HepG2 (cell line): ENCODE data around the gene GBP4. TPM values are rescaled to one million over a fixed set of nuclear protein-coding genes. Genes with fewer than 3 reads are reported as not detected.
"Not testable (repeated sequence)": the region's sequence is repeated elsewhere in the genome, so short reads cannot be mapped to it uniquely, and the experiment has no call there.

Source experiments
- ATAC-seq: fragments of 200-7000 bp; cut with Tn5 transposase; 3 replicates; pipeline ENCODE4 v1.9.1; 2020; ENCODE audit warnings: mild to moderate bottlenecking, moderate library complexity
- BruUV-seq: library from RNA; stranded (reverse); fragments of 400-500 nt; replicated peaks from 2 replicates; lab custom pipeline; 2021; lab: Mats Ljungman, UMichigan
- CTCF ChIA-PET: fragments of 300-600 bp; formaldehyde crosslinking; extraction: SDS; loops from one replicate; lab custom pipeline; 2021; ENCODE audit warnings: low total read pairs, inconsistent platforms, low intra/inter-chr PET ratio; lab: Yijun Ruan, JAX
- POLR2A ChIA-PET: fragments of 350-600 bp; sonication (Branson Sonifier 250); formaldehyde crosslinking; loops from one replicate; lab custom pipeline; 2020; ENCODE audit warnings: antibody characterized with exemption, inconsistent platforms; lab: Yijun Ruan, JAX
- DNase-seq: peaks from one replicate; pipeline ENCODE4 v3.0.0-alpha.2; 2015; ENCODE audit warnings: low spot score
- FAIRE-seq: peaks from 3 replicates; lab custom pipeline; 2011; peaks lifted over from hg19 to GRCh38; lab: Jason Lieb, UNC
- H2AFZ ChIP-seq: one replicate; pipeline ENCODE4 v1.6.1; 2011; ENCODE audit warnings: low read length, inconsistent platforms
- H3K27ac ChIP-seq: fragments of 300-600 bp; 3 replicates; pipeline ENCODE4 v1.8.0; 2011; ENCODE audit warnings: mixed run types, mild to moderate bottlenecking, mixed read lengths, low read length, inconsistent platforms; ENCODE audit not compliant: insufficient read depth; ENCODE audit errors: extremely low read length
- H3K27me3 ChIP-seq, 2 experiments: fragments of 200-600 bp in 1 of 2; 2 replicates in 1 of 2; 3 replicates in 1 of 2; pipeline versions ENCODE4 v1.6.0 to v1.8.0; 2011; ENCODE audit warnings: low read length in 2 of 2, mild to moderate bottlenecking in 2 of 2, moderate library complexity in 2 of 2, inconsistent platforms in 1 of 2; ENCODE audit not compliant: insufficient read depth in 2 of 2, control insufficient read depth in 1 of 2
- H3K36me3 ChIP-seq, 2 experiments: fragments of 200-600 bp in 1 of 2; replicated peaks in 1 of 2; 2 replicates in 1 of 2; 3 replicates in 1 of 2; pipeline versions ENCODE4 v1.5.1 to v1.8.0; 2011; ENCODE audit warnings: low read length in 2 of 2, inconsistent platforms in 1 of 2; ENCODE audit not compliant: insufficient read depth in 2 of 2, control insufficient read depth in 1 of 2
- H3K4me1 ChIP-seq: 2 replicates; pipeline ENCODE4 v1.5.1; 2012; ENCODE audit warnings: low read length, inconsistent platforms; ENCODE audit not compliant: insufficient read depth
- H3K4me2 ChIP-seq: 2 replicates; pipeline ENCODE4 v1.6.0; 2011; ENCODE audit warnings: low read depth, low read length, inconsistent platforms
- H3K4me3 ChIP-seq, 3 experiments: fragments of 200-600 bp in 1 of 3; sonication (generic), shearing (Covaris generic) in 1 of 3; replicated peaks in 1 of 3; 2 replicates each; pipeline ENCODE4 v1.5.1; 2011 to 2016; ENCODE audit warnings: low read length in 3 of 3, inconsistent platforms in 2 of 3, low read depth in 2 of 3, mild to moderate bottlenecking in 2 of 3, control low read depth in 1 of 3, mixed read lengths in 1 of 3; ENCODE audit not compliant: insufficient read depth in 1 of 3
- H3K79me2 ChIP-seq: one replicate; pipeline ENCODE4 v1.6.1; 2011; ENCODE audit warnings: low read length, inconsistent platforms; ENCODE audit not compliant: insufficient read depth
- H3K9ac ChIP-seq: 2 replicates; pipeline ENCODE4 v1.6.0; 2011; ENCODE audit warnings: mild to moderate bottlenecking, low read depth, low read length, inconsistent platforms; ENCODE audit not compliant: insufficient read depth
- H3K9me3 ChIP-seq: 2 replicates; pipeline ENCODE4 v1.5.1; 2012; ENCODE audit warnings: mild to moderate bottlenecking, low read length
- H4K20me1 ChIP-seq: 2 replicates; pipeline ENCODE4 v1.6.0; 2011; ENCODE audit warnings: inconsistent platforms, mild to moderate bottlenecking, low read length, moderate library complexity; ENCODE audit not compliant: insufficient read depth
- CAMTA2 ChIP-seq: sonication (generic); formaldehyde crosslinking; IDR thresholded peaks from 2 replicates; pipeline ENCODE4 v1.4.0; 2020; ENCODE audit warnings: mild to moderate bottlenecking, missing genetic modification reagents, borderline replicate concordance
- HOXA3 ChIP-seq: sonication (generic); formaldehyde crosslinking; IDR thresholded peaks from 2 replicates; pipeline ENCODE4 v1.5.0; 2020; ENCODE audit warnings: missing genetic modification reagents
- IKZF1 ChIP-seq: fragments of 450-650 bp; IDR thresholded peaks from 2 replicates; pipeline ENCODE4 v1.7.1; 2016
- MAFF ChIP-seq: IDR thresholded peaks from 2 replicates; pipeline ENCODE4 v1.6.1; 2011; ENCODE audit warnings: low read depth, low read length, improper control_type of control experiment
- MAFK ChIP-seq, 2 experiments: IDR thresholded peaks in 1 of 2; conservative IDR thresholded peaks in 1 of 2; 2 replicates each; pipeline ENCODE4 v1.6.1; 2011; ENCODE audit warnings: improper control_type of control experiment in 2 of 2, low read length in 2 of 2
- TCF7 ChIP-seq: sonication (generic); IDR thresholded peaks from 2 replicates; pipeline ENCODE4 v1.6.1; 2016; ENCODE audit warnings: antibody characterized with exemption, low read depth
- ZMYM3 ChIP-seq: sonication (generic); formaldehyde crosslinking; IDR thresholded peaks from 2 replicates; pipeline ENCODE4 v1.5.1; 2020; ENCODE audit warnings: mild to moderate bottlenecking, missing genetic modification reagents
- WGBS: methylation state at CpG from one replicate; pipeline ENCODE4 v1.1.6; 2017; ENCODE audit warnings: low lambda C conversion rate; 5-methylcytosine and 5-hydroxymethylcytosine counted together
- in situ Hi-C: cut with HindIII; loops from 2 replicates; pipeline ENCODE4 v1.10.0; 2017; ENCODE audit warnings: low pct_unique_long_range_greater_than_20kb; ENCODE audit not compliant: extremely low pct_ligation_motif_present
- intact Hi-C: fragments of 100-400 bp; cut with micrococcal nuclease; formaldehyde crosslinking; loops from one replicate; pipeline ENCODE4 v1.10.0; 2022; ENCODE audit not compliant: unreplicated experiment
- polyA plus RNA-seq, 8 experiments: library from polyadenylated mRNA; depleted of rRNA in 3 of 8; stranded (reverse) in 7 of 8; unstranded in 1 of 8; fragments of >200 nt; fragmentation: Illumina TruSeq in 4 of 8; extraction: Trizol in 4 of 8; gene quantifications; 2 replicates each; pipeline versions ENCODE4 v1.2.1 to v1.2.3, GENCODE V29; 2011 to 2016; ENCODE audit warnings: low read depth in 4 of 8, missing spikeins in 1 of 8, mixed read lengths in 1 of 8; ENCODE audit not compliant: insufficient read depth in 1 of 8
- total RNA-seq, 5 experiments: library from RNA; depleted of rRNA; stranded (reverse); fragments of >200 nt; fragmentation: Illumina TruSeq; extraction: Trizol; gene quantifications; 2 replicates each; pipeline ENCODE4 v1.2.3, GENCODE V29; 2016; ENCODE audit warnings: low read depth in 1 of 5
- TF ChIP-seq, protein P1 (sequence below): sonication (generic); formaldehyde crosslinking; IDR thresholded peaks from 2 replicates; pipeline ENCODE4 v1.5.0; 2020; ENCODE audit warnings: missing genetic modification reagents
- TF ChIP-seq, protein P2 (sequence below): sonication (generic); formaldehyde crosslinking; IDR thresholded peaks from 2 replicates; pipeline ENCODE4 v1.9.0; 2021; ENCODE audit warnings: missing genetic modification reagents, borderline replicate concordance
- TF ChIP-seq, protein P3 (sequence below): sonication (generic); formaldehyde crosslinking; IDR thresholded peaks from 2 replicates; pipeline ENCODE4; 2020; ENCODE audit warnings: missing genetic modification reagents, mild to moderate bottlenecking, borderline replicate concordance

GBP4 gene
- total and polyA plus RNA-seq, 2 of the 13 experiments (the other 11 are each of a cell fraction or from before 2014, with no cell fraction given): not detected

DNA sequence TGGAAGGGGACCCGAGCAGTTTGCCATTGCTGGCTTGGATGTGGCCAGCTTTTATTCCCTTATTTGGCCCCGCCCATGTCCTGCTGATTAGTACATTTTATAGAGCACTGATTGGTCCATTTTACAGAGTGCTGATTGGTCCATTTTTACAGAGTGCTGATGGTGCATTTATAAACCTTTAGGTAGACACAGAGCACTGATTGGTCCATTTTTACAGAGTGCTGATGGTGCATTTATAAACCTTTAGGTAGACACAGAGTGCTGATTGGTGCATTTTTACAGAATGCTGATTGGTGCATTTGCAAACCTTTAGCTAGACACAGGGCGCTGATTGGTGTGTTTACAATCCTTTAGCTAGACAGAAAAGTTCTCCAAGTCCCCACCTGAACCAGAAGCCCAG lies 20.2 kb upstream of the GBP4 start:
- BruUV-seq, CTCF ChIA-PET, H3K36me3 ChIP-seq, H3K9me3 ChIP-seq, H3K79me2 ChIP-seq, H3K4me1 ChIP-seq, intact Hi-C loops, POLR2A ChIA-PET, H3K9ac ChIP-seq, ATAC-seq, H3K4me2 ChIP-seq, FAIRE-seq, H2AFZ ChIP-seq, DNase-seq, H3K4me3 ChIP-seq, H3K27me3 ChIP-seq, H3K27ac ChIP-seq, in situ Hi-C loops, H4K20me1 ChIP-seq: not testable (repeated sequence)
- WGBS: 0% methylated on average over 3 of the region's 3 CpGs
- TF ChIP-seq MAFK (conservative IDR thresholded peaks at IDR 0.05 in 1 of 2, IDR thresholded peaks at IDR 0.05 in 1 of 2; ENCODE audit: low read length in 2 of 2) (peak; percentile 18 to 74; a peak in 2 of 4 replicates), MAFF (peak; percentile 68)

DNA sequence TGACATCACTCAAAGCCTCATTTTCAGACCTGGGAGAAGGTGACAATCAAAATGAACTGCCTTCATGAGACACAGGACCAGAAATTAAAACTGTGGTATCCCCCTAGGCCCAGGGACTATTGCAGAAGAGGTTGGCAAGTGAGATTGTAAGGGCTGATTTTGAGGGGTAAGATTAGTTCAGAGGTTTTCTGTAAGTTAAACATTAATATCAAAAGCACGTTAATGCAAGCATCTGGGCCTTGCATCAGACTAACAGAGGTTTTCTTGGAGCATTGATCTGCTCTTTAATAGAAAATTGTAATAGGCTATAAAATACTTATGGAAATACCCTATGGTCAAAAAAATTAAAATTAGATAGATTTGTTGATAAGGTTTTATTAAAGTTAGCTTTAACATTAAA lies 14.6 kb upstream of the GBP4 start:
- 3% methylated on average over 1 of the region's 1 CpG for WGBS

More for the DNA sequence above, 14.6 kb upstream of the GBP4 start:
- Histone ChIP-seq H2AFZ (no peak overlapping the region), H4K20me1 (no peaks in the 10 kb centered on the region), H3K27ac (no peak overlapping the region), H3K9ac (no peak overlapping the region), H3K79me2 (no peaks in the 10 kb centered on the region), H3K4me1 (no peaks in the 10 kb centered on the region), H3K36me3 (no peaks in the 10 kb centered on the region), H3K9me3 (peaks cover 24% of the 10 kb centered on the region; the same call in 1 of the 2 replicates), H3K4me2 (no peak overlapping the region), H3K27me3 (no peaks in the 10 kb centered on the region), H3K4me3 (no peak overlapping the region)
- POLR2A ChIA-PET: no interaction called here
- CTCF ChIA-PET: no interaction called here
- in situ Hi-C loops: no loop called here
- BruUV-seq: no TSS peak
- ATAC-seq: no peak
- intact Hi-C loops: no loop called here
- DNase-seq: no peak
- FAIRE-seq: no peak
- TF ChIP-seq HOXA3 (CRISPR knock-in tag) (no peak), IKZF1 (no peak), CAMTA2 (CRISPR knock-in tag) (no peak), TCF7 (no peak), ZMYM3 (CRISPR knock-in tag) (no peak)
- TF ChIP-seq, protein P1, sequence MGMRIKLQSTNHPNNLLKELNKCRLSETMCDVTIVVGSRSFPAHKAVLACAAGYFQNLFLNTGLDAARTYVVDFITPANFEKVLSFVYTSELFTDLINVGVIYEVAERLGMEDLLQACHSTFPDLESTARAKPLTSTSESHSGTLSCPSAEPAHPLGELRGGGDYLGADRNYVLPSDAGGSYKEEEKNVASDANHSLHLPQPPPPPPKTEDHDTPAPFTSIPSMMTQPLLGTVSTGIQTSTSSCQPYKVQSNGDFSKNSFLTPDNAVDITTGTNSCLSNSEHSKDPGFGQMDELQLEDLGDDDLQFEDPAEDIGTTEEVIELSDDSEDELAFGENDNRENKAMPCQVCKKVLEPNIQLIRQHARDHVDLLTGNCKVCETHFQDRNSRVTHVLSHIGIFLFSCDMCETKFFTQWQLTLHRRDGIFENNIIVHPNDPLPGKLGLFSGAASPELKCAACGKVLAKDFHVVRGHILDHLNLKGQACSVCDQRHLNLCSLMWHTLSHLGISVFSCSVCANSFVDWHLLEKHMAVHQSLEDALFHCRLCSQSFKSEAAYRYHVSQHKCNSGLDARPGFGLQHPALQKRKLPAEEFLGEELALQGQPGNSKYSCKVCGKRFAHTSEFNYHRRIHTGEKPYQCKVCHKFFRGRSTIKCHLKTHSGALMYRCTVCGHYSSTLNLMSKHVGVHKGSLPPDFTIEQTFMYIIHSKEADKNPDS (CRISPR knock-in tag): no peak
- TF ChIP-seq, protein P2, sequence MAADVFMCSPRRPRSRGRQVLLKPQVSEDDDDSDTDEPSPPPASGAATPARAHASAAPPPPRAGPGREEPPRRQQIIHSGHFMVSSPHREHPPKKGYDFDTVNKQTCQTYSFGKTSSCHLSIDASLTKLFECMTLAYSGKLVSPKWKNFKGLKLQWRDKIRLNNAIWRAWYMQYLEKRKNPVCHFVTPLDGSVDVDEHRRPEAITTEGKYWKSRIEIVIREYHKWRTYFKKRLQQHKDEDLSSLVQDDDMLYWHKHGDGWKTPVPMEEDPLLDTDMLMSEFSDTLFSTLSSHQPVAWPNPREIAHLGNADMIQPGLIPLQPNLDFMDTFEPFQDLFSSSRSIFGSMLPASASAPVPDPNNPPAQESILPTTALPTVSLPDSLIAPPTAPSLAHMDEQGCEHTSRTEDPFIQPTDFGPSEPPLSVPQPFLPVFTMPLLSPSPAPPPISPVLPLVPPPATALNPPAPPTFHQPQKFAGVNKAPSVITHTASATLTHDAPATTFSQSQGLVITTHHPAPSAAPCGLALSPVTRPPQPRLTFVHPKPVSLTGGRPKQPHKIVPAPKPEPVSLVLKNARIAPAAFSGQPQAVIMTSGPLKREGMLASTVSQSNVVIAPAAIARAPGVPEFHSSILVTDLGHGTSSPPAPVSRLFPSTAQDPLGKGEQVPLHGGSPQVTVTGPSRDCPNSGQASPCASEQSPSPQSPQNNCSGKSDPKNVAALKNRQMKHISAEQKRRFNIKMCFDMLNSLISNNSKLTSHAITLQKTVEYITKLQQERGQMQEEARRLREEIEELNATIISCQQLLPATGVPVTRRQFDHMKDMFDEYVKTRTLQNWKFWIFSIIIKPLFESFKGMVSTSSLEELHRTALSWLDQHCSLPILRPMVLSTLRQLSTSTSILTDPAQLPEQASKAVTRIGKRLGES (CRISPR knock-in tag): no peak
- TF ChIP-seq, protein P3, sequence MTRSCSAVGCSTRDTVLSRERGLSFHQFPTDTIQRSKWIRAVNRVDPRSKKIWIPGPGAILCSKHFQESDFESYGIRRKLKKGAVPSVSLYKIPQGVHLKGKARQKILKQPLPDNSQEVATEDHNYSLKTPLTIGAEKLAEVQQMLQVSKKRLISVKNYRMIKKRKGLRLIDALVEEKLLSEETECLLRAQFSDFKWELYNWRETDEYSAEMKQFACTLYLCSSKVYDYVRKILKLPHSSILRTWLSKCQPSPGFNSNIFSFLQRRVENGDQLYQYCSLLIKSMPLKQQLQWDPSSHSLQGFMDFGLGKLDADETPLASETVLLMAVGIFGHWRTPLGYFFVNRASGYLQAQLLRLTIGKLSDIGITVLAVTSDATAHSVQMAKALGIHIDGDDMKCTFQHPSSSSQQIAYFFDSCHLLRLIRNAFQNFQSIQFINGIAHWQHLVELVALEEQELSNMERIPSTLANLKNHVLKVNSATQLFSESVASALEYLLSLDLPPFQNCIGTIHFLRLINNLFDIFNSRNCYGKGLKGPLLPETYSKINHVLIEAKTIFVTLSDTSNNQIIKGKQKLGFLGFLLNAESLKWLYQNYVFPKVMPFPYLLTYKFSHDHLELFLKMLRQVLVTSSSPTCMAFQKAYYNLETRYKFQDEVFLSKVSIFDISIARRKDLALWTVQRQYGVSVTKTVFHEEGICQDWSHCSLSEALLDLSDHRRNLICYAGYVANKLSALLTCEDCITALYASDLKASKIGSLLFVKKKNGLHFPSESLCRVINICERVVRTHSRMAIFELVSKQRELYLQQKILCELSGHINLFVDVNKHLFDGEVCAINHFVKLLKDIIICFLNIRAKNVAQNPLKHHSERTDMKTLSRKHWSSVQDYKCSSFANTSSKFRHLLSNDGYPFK (CRISPR knock-in tag): no peak
